GM18502 (cell line): ENCODE results near the gene HPCAL1.
A peak's percentile ranks its signal among the peaks of the same experiment; 100 is the strongest.
"Not testable (repeated sequence)": the region's sequence is repeated elsewhere in the genome, so short reads cannot be mapped to it uniquely, and the experiment has no call there.

Experiments
- ATAC-seq: cut with Tn5 transposase; IDR thresholded peaks from one replicate; pipeline ENCODE4 v1.9.1; 2021; ENCODE audit warnings: mild to moderate bottlenecking; ENCODE audit not compliant: unreplicated experiment, poor library complexity

Gene HPCAL1

DNA sequence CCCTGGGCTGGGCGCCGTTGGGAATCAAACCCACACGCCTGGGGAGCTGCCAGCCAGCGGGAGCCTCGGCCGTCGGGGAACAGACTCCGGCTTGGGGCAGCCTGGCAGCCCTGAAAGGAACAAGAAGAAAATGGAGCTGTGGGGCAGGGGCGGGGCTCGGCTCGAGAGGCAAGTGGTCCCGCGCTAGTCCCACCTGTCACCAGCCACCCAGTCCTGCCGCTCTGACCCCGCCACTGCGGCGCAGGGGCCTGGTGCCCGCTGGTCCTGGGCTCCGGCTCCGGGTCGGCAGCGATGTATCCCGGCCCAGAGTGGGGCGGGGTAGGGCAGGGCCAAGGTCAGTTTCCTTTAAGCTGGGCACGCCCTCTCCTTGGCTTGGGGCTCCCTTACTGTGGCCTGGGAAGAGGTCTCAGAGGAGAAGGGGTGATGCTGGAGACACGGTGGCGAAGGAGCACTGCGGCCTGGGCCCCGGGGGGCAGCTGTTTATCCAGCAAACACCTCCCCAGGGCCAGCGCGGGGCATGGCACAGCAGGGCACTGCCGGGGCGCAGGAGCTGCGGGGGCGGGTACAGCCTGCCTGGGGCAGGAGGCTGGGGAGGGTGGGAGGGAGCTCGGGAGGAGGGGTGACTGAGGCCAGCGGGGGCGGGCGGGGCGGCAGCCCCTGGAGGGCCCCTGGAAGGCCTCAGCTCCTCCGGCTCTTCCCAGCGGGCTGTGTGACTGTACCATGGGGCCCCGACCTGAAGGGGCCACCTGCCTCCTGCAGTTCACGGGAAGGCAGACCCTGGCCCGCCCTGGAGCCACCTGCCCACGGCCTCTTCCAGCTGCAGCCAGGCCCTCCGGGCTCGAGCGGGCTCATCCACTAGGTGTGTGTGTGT, 129.8 kb downstream of the HPCAL1 start:
- ATAC-seq: no peak

DNA sequence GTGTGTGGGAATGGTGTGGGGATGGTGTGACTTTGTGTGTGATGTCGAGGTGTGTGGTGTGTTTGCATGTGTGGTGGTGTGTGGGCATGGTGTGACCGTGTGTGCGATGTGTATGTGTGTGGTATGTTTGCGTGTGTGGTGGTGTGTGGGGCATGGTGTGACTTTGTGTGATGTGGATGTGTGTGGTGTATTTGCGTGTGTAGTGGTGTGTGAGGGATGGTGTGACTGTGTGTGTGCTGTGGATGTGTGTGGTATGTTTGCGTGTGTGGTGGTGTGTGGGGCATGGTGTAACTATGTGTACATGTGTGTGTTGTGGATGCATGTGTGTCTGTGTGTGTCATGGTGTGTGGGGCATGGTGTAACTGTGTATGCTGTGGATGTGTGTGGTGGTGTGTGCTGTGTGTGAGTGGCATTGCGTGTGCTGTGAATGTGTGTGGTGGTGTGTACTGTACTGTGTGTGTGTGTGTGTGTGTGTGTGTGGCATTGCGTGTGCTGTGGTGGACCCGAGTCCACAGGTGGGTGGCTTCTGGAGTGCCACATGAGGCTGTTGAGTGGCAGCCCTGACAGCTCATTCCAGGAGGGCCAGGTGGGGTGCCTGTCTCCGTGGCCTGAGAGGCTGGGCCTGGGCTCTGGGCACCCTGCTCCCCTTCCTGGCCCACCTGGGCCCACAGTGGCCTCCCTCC, 130.7 kb downstream of the HPCAL1 start:
- ATAC-seq: no peak

DNA sequence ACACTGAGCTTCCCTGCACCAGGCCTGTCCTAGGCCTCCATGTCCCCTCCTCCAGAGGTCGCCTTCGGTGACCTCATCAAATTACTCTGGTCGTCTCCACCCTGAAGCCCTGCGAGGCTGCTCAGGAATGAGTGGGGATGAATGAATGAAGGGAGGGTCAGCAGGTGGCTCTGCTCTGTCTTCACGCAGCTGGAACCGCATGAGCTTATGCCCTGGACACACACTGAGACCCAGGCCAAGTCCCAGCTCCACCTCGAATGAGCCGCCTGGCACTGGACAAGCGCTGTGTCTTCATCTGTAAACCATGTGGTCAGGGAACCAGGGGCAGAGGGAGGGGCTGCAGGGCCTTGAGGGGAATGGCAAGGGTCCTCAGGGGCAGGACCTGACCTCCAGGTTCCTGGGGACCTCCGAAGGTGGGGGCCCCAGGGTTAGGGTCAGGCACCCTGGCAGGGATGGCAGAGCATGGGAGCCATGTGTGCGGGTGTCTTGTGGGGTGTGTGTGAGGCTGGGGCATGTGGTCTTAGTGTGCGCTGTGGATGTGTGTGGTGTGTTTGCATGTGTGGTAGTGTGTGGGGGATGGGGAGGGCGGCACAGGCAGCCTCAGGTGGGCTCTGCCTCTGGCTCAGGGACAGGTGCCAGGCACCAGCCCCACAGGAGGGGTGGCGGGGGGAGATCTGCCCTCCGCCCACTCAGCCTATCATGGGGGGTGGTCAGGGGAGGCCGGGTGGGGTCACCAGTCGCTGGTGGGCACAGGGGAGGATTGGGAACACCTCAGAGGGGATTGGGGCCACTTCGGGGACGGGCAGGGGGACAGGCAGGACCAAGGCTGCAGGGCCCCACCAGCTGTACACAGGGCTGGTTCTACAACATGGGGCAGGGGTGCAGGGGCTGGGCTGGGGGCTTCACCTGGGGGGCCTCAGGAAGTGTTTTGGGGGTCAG, 131.5 kb downstream of the HPCAL1 start:
- ATAC-seq: no peak

DNA sequence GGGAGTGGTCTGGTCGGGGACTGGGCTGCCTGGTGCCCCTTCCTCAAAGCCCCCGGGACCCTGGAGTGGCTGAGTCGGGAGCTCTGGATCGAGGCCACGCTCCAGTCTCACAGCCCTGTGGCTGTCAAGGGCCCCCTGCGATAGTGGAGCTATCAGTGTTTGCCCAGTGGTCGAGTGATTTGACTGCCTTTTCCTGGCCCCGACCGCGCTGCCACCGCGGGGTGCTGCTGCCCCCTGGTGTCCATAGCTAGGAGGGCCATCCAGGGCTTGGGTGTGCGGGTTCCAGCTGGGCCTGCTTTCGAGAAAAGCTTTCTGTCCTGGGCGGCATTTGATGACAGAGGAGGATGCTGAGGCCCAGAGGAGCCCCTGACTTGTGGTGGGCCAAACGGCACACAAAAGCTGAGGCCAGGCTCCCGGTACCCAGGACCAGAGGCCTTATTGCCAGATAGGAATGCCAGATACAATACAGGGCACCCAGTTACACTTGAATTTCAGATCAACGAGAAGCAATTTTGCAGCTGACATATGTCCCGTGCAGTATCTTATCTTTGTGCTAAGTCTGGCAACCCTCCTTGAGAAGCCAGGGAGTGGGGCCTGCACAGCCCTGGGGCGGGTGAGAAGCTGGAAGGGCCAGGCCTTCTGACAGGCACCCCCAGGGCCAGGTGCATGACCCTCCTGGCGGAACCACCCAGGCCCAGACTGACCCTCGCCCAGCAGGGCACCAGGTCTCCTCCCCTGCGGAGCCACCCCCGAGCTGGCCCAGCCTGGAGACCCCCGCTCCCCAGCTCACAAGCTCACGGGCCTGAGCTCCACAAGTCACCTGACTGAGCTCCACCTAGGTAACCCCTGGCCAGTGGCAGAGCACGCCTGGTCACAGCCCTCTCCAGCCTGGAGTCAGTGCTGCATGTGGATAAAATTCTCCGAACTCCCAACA, 132.4 kb downstream of the HPCAL1 start:
- ATAC-seq: peak; percentile 57

DNA sequence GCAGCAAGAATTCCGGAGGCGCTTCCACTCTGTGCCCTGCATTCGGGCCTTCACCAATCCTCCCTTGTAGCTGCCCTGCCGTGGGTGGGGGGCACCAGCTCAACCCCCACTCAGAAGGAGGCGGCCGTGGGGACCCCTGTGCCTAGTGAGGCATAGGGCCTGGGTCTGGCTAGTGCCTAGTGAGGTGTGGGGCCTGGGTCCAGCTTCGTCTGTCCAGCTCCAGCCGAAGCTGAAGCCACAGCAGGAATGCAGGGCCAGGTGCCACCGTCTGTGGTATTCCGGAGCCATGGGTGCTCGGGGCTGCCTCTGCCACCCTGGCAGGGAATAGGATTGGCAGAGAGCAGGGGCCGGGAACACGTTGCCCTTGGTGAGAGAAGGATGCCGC, 133.1 kb downstream of the HPCAL1 start:
- no peak for ATAC-seq

DNA sequence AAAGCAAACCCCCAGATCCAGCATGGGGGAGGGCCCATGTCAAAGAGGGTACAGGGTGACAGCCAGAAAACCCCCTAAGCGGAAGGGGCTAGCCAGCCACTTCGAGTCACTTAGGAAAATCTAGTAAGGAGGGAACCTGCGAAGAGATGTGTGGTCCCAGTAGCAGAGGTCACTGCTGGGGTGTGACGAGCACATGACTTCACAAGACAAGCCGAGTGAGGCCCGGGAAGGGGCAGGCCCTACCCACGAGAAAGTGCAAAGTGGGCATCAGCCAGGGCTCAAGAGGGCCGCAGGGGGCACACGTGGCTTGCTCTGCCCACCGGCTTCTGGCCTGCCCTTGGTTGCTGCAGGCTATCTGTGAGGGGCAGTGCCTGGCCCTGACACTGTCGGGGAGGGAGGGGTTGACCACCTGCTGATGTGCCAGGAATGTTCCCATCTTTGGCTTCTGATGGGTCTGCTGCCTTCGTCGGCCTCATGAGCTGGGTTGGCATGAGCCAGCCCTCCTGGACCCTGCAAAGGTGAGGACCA, 133.9 kb downstream of the HPCAL1 start:
- no peak for ATAC-seq

DNA sequence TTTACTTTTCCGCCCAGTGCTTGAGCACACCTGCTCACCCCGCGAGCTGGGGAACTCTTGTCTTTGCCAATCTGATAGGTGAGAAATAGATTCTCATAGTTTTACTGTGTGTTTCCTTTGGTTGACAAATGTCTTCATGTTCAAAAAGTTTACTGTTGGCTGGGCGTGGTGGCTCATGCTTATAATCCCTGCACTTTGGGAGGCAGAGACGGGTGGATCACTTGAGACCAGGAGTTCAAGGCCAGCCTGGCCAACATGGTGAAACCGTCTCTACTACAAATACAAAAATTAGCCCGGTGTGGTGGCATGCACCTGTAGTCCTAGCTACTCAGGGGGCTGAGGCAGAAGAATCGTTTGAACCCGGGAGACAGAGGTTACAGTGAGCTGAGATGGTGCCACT, 135.1 kb downstream of the HPCAL1 start:
- ATAC-seq: no peak

DNA sequence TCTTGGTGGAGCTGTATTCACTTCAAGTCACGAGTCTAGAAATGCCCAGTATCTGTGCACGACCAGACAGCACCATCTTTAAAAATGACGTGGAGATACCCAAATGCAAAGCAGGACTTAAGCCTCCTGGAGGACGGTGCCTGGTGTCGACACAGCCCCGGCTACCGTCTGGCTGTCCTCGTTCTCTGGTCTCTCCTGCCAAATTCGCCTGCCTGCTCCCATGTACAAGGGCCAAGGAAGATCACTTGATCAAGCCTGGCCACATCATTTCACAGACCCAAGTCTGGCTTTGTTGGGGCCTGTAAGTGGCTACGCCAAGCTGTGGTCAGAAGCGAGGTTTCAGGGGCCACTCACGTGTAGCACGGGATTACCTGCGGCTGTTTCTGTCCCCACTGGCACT, 136.0 kb downstream of the HPCAL1 start:
- ATAC-seq: no peak

DNA sequence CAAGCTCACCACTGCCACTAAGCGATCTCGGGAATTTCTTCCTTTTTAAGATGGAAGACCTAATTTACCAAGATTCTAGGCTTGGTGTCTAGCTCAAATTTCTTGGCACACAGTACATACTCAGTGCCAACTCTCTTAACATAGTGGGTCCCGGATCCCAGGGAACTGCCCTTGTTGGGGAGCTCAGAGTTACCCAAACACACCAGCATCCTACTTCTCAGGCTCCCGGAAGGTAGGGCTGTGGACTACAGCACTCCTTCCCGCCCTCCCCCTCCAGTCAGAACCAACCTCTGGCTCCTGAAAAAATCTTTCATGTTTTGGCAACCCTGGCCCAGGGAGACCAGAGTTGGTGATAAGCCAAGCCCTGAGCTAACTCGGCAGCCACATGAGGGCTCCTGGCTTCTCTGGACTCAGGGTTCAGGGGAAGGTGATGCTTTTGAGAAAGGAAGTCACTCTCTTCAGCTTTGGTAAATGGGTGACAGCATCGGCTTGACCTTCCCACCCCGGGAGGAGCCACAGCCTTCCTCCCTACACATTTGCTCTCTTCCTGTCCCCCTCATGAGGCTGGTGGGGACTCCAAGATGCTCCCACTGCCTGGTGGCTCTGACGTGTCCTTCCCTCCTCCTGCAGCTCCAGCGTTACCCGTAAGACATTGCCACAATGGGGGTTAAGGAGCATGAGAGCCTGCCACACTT, 136.6 kb downstream of the HPCAL1 start:
- no peak for ATAC-seq

DNA sequence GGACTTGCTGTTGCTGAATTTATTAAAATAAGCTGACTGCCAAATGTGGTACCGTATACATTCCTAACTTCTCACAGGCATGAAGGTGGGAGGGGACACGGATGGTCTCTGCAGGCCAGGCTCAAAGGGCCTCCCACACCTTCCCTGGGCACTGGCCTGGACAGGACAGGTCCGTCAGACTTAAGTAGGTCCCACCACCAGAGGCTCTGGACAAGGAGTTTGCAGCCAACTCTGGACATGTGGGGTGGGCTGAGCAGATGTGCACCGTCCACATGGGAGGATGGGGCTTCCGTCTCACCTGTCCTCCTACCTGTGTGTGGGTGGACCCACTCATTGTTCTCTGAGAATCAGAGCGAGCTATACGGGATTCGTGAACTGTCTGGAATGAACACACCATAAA, 137.3 kb downstream of the HPCAL1 start:
- ATAC-seq: no peak

DNA sequence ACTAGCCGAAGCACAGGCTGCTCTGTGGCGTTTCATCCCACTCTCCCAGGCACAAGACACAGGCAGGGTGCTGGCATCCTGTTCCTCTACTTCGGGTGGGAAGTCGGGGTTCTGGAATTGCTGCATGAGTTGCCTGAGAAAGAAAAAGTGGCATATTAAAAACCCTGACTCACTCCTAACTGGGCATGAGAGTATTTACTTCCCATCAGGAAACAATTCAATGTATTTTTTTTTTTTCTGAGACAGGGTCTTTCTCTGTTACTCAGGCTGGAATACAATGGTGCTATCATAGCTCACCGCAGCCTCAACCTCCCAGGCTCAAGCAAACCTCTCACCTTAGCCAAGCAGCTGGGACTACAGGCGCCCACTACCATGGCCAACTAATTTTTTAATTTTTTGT, 138.0 kb downstream of the HPCAL1 start:
- ATAC-seq: no peak

DNA sequence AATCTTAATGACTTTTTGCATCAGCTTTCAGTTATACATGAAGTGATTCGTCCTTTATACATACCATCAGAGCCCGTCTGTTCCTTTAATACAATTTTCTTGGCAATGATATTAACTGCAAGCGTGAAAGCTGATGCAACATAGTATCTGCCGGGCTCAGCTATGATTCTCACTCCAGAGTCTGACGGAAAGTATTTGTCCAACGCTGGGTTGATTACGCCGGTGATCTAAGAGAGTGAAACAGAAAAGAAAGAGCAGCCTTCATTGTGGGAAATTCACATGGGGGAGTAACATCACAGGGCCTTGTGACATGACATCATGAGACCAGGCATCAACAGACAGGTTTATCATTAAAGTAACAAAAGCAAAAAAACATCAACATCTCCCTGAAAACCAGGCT, 139.2 kb downstream of the HPCAL1 start:
- ATAC-seq: no peak

DNA sequence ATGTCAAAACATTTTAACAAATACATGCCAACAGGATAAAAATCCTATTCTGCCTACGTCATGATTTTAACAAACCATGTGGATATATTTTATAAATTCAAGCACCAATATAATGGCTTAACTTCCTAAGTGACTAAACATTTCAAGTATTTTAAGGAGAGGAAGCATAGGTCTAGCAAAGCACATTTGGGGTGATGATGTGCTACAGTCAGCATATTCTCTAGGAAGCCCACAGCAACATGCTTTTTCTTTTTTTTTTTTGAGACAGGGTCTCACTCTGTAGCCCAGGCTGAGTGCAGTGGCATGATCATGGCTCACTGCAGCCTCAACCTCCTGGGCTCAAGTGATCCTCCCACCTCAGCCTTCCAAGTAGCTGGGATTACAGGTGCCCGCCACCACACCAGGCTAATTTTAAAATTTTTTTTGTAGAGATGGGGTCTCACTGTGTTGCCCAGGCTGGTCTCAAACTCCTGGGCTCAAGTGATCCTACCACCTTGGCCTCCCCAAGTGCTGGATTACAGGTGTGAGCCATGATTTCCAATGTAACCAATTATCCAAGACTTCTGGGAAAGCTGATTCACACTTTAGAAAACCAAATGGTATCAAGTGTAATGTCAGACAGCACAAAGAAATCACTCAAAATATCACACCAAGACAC, 139.9 kb downstream of the HPCAL1 start:
- ATAC-seq: not testable (repeated sequence)

DNA sequence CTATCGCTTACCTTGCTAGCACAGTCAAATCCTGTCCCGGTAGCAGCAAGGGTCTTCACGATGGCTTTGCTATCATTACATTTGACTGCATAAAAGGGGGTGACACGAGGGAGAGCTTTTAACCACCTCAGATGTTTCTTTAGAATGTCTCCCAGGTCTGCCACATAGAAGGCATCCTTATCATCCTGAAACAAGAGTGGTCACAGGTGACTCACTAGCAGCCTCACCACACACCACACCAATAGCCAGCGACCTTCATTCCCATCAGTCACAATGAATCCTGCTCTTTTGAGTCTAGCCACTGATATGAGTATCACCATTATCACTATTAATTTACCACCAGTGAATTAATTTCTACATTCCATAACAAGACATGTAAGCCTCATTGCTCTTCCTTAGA, 141.8 kb downstream of the HPCAL1 start:
- no peak for ATAC-seq

DNA sequence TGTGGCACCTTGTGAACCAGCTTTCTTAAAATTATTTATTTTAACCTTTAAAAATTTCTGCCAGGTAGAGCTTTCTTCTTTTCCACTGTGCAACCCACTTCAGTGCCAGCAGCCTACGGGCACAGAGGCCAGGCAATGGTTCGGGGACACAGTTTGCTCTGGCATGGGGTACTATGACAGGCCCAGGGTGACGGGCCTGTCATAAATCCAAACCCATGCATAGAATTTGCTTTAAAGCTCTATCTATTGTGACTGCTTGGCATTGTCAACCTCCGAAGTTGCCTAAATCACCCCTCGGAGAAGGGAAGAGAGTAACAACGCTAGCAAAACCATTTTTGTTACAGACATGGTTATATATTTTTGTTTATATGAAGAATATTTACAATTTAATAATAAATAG, 143.9 kb downstream of the HPCAL1 start:
- ATAC-seq: no peak

DNA sequence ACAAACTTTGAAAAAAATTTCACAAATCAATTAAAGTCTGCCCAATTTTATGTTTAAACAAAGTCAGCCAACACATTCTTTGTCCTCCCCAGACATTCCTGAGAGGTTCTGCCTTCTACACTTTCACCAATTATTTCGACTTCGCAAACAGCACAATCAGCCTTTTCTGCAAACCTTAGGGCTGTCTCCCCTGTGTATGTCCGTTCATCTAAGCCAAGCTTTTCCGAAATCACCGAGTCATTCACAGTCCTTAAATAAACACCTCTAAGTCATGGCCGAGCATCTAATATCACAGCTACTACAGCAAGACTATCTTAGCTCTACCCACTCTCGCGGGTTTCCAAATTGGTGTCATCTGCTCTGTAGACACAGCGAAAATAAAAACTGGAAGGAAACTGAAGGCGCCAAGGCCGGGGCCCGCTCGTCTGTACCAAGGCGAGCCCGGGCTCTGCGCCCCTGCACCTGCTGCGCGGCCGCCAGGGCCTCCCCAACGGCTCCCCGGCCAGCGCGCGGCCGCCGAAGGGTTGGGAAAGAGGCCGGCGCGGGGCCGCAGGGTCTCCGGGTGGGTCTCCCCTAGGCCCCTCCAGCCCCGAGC, 144.7 kb downstream of the HPCAL1 start:
- peak; percentile 32 for ATAC-seq

DNA sequence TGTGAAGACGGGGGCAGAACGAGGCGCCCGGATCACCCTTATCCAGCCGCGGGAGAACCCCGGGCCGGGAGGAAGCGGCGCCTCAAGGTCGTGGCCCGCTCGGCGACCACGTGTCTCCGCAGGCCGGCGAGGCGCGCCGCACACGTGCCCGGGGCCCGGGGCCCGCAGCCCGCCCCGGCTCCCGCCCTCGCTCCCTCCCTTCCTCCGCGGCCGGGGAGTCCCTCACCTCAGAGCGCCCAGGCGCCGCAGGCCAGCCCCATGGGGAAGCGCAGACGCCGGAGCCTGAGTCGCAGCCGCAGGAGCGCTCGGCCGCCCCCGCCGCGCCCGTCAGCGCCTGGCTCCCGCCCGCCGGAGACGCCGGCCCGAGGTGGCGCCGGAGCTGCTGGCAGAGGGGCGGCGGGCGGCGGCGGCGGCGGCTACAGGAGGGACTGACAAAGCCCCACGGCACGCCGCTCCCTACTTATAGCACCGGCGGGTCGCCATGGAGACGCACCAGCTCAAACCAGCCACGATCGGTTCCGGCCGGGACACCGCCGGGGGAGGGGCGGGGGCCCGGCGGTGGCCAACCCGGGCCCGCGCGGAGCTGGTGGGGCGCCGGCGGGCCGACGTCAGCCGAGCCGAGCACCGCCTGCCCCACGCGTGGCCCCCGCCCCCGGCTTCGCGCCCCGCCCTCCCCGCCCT, 145.3 kb downstream of the HPCAL1 start, which contains the start of gene ODC1:
Gene ODC1 (minus strand): TSS at position 433 of the 681 bp plus-strand sequence. CDS start 3,295 bp downstream, outside the sequence.
- ATAC-seq: peak; percentile 73
